ENCODE data around the gene KIF18B. TPM values are rescaled to one million over a fixed set of nuclear protein-coding genes. Genes with fewer than 3 reads are reported as not detected.

The KIF18B gene
- total and polyA plus RNA-seq, 10 of the 15 experiments (the other 5 are each of a cell fraction or from before 2014, with no cell fraction given) = 2.8 to 46.2 (median 20.5) TPM

- ChIA-PET CTCF (interaction anchor here (1.0 to 6.9 kb wide), 5 partner anchors 8 to 214 kb away, joined by 3 to 156 read pairs (median 6); partner anchors contain the start of genes ACBD4 and PLCD3), RAD21 (ENCODE audit: unreplicated experiment) (interaction anchor here (1.1 kb wide), 1 partner anchor 218 kb away, joined by 3 read pairs; the partner anchor contains the start of gene ACBD4), SMC1A (ENCODE audit: uncharacterized antibody, unreplicated experiment) (interaction anchor here (0.6 to 6.5 kb wide), 6 partner anchors 8 to 192 kb away, joined by 3 to 90 read pairs (median 3); a partner anchor contains a TSS), POLR2A (no interaction called here)
- no peak overlapping the region for H2AFZ ChIP-seq (ENCODE audit: control insufficient read depth, low read depth, low read length)
- in situ Hi-C loops (cut with MboI) = no loop called here
- no TSS peak for BruUV-seq (replicated peaks)
- ATAC-seq (no peak), DNase-seq (ENCODE audit: low read depth, low spot score) (no peak), FAIRE-seq (no peak)
- no peak overlapping the region for H3K4me2 ChIP-seq (ENCODE audit: control insufficient read depth, insufficient read depth)
- no peaks in the 10 kb centered on the region for H3K36me3 ChIP-seq (ENCODE audit: control insufficient read depth in 2 of 2, insufficient read depth in 2 of 2, low read length in 1 of 2)
- no peaks in the 10 kb centered on the region for H4K20me1 ChIP-seq (ENCODE audit: control insufficient read depth, insufficient read depth)
- H3K27ac ChIP-seq (ENCODE audit: control insufficient read depth, insufficient read depth) = no peak overlapping the region
- no peak for TF ChIP-seq MAX (IDR thresholded peaks at IDR 0.05; ENCODE audit: low read depth, low read length)
- TF ChIP-seq SUPT20H (IDR thresholded peaks at IDR 0.05; ENCODE audit: borderline replicate concordance, control insufficient read depth, low read depth, low read length) = no peak
- TF ChIP-seq SMAD1 (IDR thresholded peaks at IDR 0.05; ENCODE audit: low read depth, partially characterized antibody) = no peak
- TF ChIP-seq ZNF622 (IDR thresholded peaks at IDR 0.05) = no peak
- H3K4me1 ChIP-seq (ENCODE audit: control insufficient read depth, insufficient read depth, low read length) = peaks cover 12% of the 10 kb centered on the region
- no peaks in the 10 kb centered on the region for H3K79me2 ChIP-seq (ENCODE audit: control insufficient read depth, insufficient read depth, low read length)
- intact Hi-C loops (cut with micrococcal nuclease; ENCODE audit: unreplicated experiment) = no loop called here
- H3K9me3 ChIP-seq (replicated peaks; ENCODE audit: control insufficient read depth, insufficient read depth, low read length) = no peaks in the 10 kb centered on the region
- no peak overlapping the region for H3K9ac ChIP-seq (ENCODE audit: control insufficient read depth, insufficient read depth, low read length)
- 37% methylated on average over 6 of the region's 6 CpGs for WGBS (ENCODE audit: insufficient coverage, insufficient replicate concordance, low lambda C conversion rate, missing lambda C conversion rate)
- H3K4me3 ChIP-seq = no peak overlapping the region
- peaks cover 0 to 3% of the 10 kb centered on the region in 2 experiments; a peak in 2 of 4 replicates for H3K27me3 ChIP-seq (replicated peaks in 1 of 2; ENCODE audit: control insufficient read depth in 2 of 2, insufficient read depth in 2 of 2, low read length in 1 of 2)
Measured at GRCh38 chr17:44917456-44917855, 30.1 kb downstream of the KIF18B start.

- in situ Hi-C loops (cut with MboI) = no loop called here
- FAIRE-seq = no peak
- intact Hi-C loops (cut with micrococcal nuclease; ENCODE audit: unreplicated experiment) = no loop called here
- H3K9ac ChIP-seq (ENCODE audit: control insufficient read depth, insufficient read depth, low read length) = no peak overlapping the region
- ChIA-PET POLR2A (interaction anchor here (0.6 kb wide), 1 partner anchor 10 kb away, joined by 4 read pairs; no protein-coding TSS in a partner anchor), RAD21 (ENCODE audit: unreplicated experiment) (interaction anchor here (0.7 kb wide), 1 partner anchor 248 kb away, joined by 3 read pairs; no protein-coding TSS in a partner anchor), CTCF (interaction anchor here (1.4 to 6.9 kb wide), 3 partner anchors 103 to 214 kb away, joined by 6 to 156 read pairs (median 82); partner anchors contain the start of genes ACBD4 and PLCD3), SMC1A (ENCODE audit: uncharacterized antibody, unreplicated experiment) (interaction anchor here (1.1 to 6.5 kb wide), 2 partner anchors 17 to 104 kb away, joined by 3 to 90 read pairs; a partner anchor contains a TSS)
- peaks cover 0 to 3% of the 10 kb centered on the region in 2 experiments; a peak in 3 of 4 replicates for H3K27me3 ChIP-seq (replicated peaks in 1 of 2; ENCODE audit: control insufficient read depth in 2 of 2, insufficient read depth in 2 of 2, low read length in 1 of 2)
- H3K27ac ChIP-seq (ENCODE audit: control insufficient read depth, insufficient read depth) = no peak overlapping the region
- no peak overlapping the region for H2AFZ ChIP-seq (ENCODE audit: control insufficient read depth, low read depth, low read length)
- WGBS (ENCODE audit: insufficient coverage, insufficient replicate concordance, low lambda C conversion rate, missing lambda C conversion rate) = 63% methylated on average over 10 of the region's 10 CpGs
- DNase-seq (ENCODE audit: low read depth, low spot score) = no peak
- no peaks in the 10 kb centered on the region for H3K79me2 ChIP-seq (ENCODE audit: control insufficient read depth, insufficient read depth, low read length)
- no peak for ATAC-seq
- no TSS peak for BruUV-seq (replicated peaks)
- H3K4me2 ChIP-seq (ENCODE audit: control insufficient read depth, insufficient read depth) = no peak overlapping the region
- H4K20me1 ChIP-seq (ENCODE audit: control insufficient read depth, insufficient read depth) = no peaks in the 10 kb centered on the region
- H3K9me3 ChIP-seq (replicated peaks; ENCODE audit: control insufficient read depth, insufficient read depth, low read length) = no peaks in the 10 kb centered on the region
- H3K36me3 ChIP-seq (ENCODE audit: control insufficient read depth in 2 of 2, insufficient read depth in 2 of 2, low read length in 1 of 2) = no peaks in the 10 kb centered on the region
- H3K4me1 ChIP-seq (ENCODE audit: control insufficient read depth, insufficient read depth, low read length) = peaks cover 12% of the 10 kb centered on the region
- H3K4me3 ChIP-seq = no peak overlapping the region
- TF ChIP-seq CEBPZ (IDR thresholded peaks at IDR 0.05; ENCODE audit: low read depth, low read length) (no peak), SMAD5 (IDR thresholded peaks at IDR 0.05; ENCODE audit: low read depth) (no peak), USF1 (IDR thresholded peaks at IDR 0.05; ENCODE audit: borderline replicate concordance, extremely low read length, insufficient read depth, low read depth, low read length) (no peak), ZZZ3 (IDR thresholded peaks at IDR 0.05; ENCODE audit: control insufficient read depth, insufficient read length, low read depth) (no peak), BACH1 (IDR thresholded peaks at IDR 0.05; ENCODE audit: borderline replicate concordance) (no peak), ZNF622 (IDR thresholded peaks at IDR 0.05) (no peak)
Measured at GRCh38 chr17:44916781-44917241, 30.8 kb downstream of the KIF18B start.

All from GM12878 (cell line).